Ectodermal cell (in vitro differentiated cells): ENCODE measurements around the gene FBXO31.

Experiments
- H3K27ac ChIP-seq: 2 replicates; pipeline ENCODE4 v1.7.0; 2013; ENCODE audit warnings: mild to moderate bottlenecking, low read depth, low read length; ENCODE audit not compliant: insufficient read depth, poor library complexity, severe bottlenecking
- H3K27me3 ChIP-seq: 2 replicates; pipeline ENCODE4 v1.7.0; 2013; ENCODE audit warnings: mild to moderate bottlenecking, low read length; ENCODE audit not compliant: insufficient read depth, control insufficient read depth, poor library complexity, severe bottlenecking
- H3K36me3 ChIP-seq: one replicate; pipeline ENCODE4 v1.7.0; 2013; ENCODE audit warnings: low read length; ENCODE audit not compliant: control insufficient read depth, insufficient read depth
- H3K4me1 ChIP-seq: one replicate; pipeline ENCODE4 v1.7.0; 2013; ENCODE audit warnings: low read length; ENCODE audit not compliant: control insufficient read depth, insufficient read depth
- H3K4me3 ChIP-seq: 2 replicates; pipeline ENCODE4 v1.7.0; 2013; ENCODE audit warnings: low read depth, low read length, control low read depth; ENCODE audit not compliant: insufficient read depth
- H3K9me3 ChIP-seq: 2 replicates; pipeline ENCODE4 v1.7.0; 2013; ENCODE audit warnings: mild to moderate bottlenecking, low read length, moderate library complexity; ENCODE audit not compliant: control insufficient read depth
- WGBS, 2 experiments: methylation state at CpG; one replicate each; pipeline ENCODE4 v1.1.7; 2013; ENCODE audit warnings: missing lambda C conversion rate in 2 of 2; 5-methylcytosine and 5-hydroxymethylcytosine counted together

FBXO31 gene

GRCh38 chr16:87411375-87412271 is 28.0 kb upstream of the FBXO31 start:
- peaks cover 19% of the 10 kb centered on the region for H3K36me3 ChIP-seq
- H3K27me3 ChIP-seq = no peaks in the 10 kb centered on the region
- no peaks in the 10 kb centered on the region for H3K4me1 ChIP-seq
- H3K4me3 ChIP-seq = no peak overlapping the region
- WGBS, 2 experiments = 96 to 97% methylated on average over 49 of the region's 49 CpGs
- H3K9me3 ChIP-seq = no peaks in the 10 kb centered on the region
- H3K27ac ChIP-seq = no peak overlapping the region

DNA sequence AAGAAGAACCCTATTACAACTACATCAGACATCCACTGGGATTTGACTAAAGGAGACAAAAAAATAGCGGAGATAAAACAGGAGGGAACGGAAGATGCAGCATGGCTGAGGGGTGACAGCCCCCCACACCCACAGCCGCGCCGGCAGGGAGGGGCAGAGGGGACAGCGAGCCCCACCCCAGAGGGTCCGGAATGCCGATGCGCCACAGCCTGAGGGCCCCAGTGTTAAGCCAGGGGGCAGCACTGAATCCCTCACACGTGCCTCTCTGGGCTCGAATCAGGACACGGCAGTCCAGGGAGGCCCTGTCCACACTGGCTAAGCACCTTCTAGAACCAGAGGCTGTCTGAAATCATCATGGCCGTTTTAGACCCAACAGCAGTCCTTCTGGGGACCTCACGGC is 27.4 kb upstream of the FBXO31 start:
- no peak overlapping the region for H3K4me3 ChIP-seq
- H3K36me3 ChIP-seq = peaks cover 22% of the 10 kb centered on the region
- H3K4me1 ChIP-seq = no peaks in the 10 kb centered on the region
- H3K9me3 ChIP-seq = no peaks in the 10 kb centered on the region
- H3K27ac ChIP-seq = no peak overlapping the region
- 90 to 93% methylated on average over 14 of the region's 14 CpGs for WGBS, 2 experiments
- no peaks in the 10 kb centered on the region for H3K27me3 ChIP-seq

DNA sequence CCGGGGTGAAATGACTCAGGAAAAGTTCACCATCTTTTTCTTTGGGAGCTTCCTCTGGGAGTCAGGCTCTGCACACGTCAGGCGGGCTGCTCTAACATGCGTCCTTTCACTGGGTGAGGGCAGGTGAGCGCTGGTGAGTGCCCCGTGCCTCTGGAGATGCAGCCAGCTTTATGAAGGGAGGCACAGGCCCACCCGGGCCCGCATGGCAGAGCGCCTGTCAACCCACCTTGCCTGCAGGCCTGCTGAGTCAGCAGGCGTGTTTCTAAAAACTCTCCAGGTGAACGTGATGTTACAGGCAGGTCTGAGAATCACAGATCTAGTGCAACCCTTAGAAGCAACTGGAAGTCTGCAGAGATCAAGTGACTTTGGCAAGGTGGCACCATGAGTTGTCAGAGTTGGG is 27.0 kb upstream of the FBXO31 start:
- 95 to 97% methylated on average over 11 of the region's 11 CpGs for WGBS, 2 experiments
- no peaks in the 10 kb centered on the region for H3K4me1 ChIP-seq
- no peak overlapping the region for H3K27ac ChIP-seq
- H3K36me3 ChIP-seq = peaks cover 24% of the 10 kb centered on the region
- no peaks in the 10 kb centered on the region for H3K27me3 ChIP-seq
- no peak overlapping the region for H3K4me3 ChIP-seq
- H3K9me3 ChIP-seq = no peaks in the 10 kb centered on the region

DNA sequence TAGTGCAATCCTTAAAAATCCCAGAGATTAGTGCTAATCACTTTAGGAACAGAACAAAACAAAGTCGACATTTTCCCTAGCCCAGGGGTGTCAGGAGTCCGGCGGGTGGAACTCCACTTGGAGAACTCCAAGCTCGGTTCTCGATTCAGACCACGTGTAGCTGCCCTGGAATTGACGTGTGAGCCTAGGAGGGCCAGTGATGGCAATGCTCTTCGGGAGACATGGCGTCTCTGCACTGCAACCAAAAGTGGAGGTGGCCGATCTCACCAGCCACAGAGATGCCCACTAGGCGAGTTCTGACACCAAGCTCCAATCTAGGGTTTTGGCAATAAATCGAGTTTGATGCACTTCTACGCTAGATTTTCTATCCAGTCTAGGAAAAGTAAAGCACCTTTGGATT is 26.2 kb upstream of the FBXO31 start:
- Histone ChIP-seq H3K4me3 (no peak overlapping the region), H3K27ac (no peak overlapping the region), H3K9me3 (no peaks in the 10 kb centered on the region), H3K4me1 (no peaks in the 10 kb centered on the region), H3K27me3 (no peaks in the 10 kb centered on the region), H3K36me3 (peaks cover 32% of the 10 kb centered on the region)
- 96 to 97% methylated on average over 13 of the region's 13 CpGs for WGBS, 2 experiments

- no peak overlapping the region for H3K27ac ChIP-seq
- WGBS, 2 experiments = 94 to 96% methylated on average over 13 of the region's 13 CpGs
- peaks cover 29% of the 10 kb centered on the region for H3K36me3 ChIP-seq
Observed at GRCh38 chr16:87409153-87409552, 25.6 kb upstream of the FBXO31 start.

GRCh38 chr16:87407511-87408112 is 24.0 kb upstream of the FBXO31 start:
- Histone ChIP-seq H3K27ac (no peak overlapping the region), H3K9me3 (no peaks in the 10 kb centered on the region), H3K36me3 (peaks cover 32% of the 10 kb centered on the region), H3K4me3 (no peak overlapping the region), H3K4me1 (no peaks in the 10 kb centered on the region), H3K27me3 (no peaks in the 10 kb centered on the region)
- WGBS, 2 experiments = 95 to 97% methylated on average over 26 of the region's 26 CpGs

More at GRCh38 chr16:87409153-87409552, 25.6 kb upstream of the FBXO31 start:
- Histone ChIP-seq H3K27me3 (no peaks in the 10 kb centered on the region), H3K9me3 (no peaks in the 10 kb centered on the region), H3K4me1 (no peaks in the 10 kb centered on the region), H3K4me3 (no peak overlapping the region)

DNA sequence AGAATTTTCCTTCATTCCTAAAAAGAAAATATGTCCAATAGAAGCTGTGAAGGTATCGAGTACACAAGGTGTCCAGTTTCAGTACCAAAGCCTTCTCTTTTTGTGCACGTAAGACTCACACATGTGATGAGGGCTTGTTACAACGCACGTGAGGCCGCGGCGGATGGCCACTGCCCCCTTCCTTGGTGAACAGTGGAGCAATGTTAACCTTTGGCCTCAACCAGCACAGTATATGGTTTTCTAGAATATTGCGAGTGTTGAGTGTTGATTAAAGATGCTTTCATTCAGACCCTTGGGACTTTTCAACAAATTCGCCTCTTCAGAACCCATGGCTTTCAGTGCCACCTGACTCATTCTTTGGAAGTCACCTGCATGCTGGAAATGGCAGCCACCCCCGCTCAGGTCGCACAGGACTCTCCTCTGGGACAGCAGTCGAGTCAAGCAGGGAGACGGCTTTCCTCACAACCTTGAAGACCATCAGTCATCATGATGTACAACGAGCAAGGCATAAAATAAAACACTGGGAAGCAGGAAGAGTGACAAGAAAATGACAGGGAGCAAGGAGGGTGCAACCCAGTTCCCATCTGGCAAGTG is 23.0 kb upstream of the FBXO31 start:
- peaks cover 24% of the 10 kb centered on the region for H3K36me3 ChIP-seq
- no peak overlapping the region for H3K27ac ChIP-seq
- H3K4me1 ChIP-seq = no peaks in the 10 kb centered on the region
- H3K9me3 ChIP-seq = no peaks in the 10 kb centered on the region
- 96% methylated on average over 14 of the region's 14 CpGs for WGBS, 2 experiments
- H3K27me3 ChIP-seq = no peaks in the 10 kb centered on the region
- no peak overlapping the region for H3K4me3 ChIP-seq

DNA sequence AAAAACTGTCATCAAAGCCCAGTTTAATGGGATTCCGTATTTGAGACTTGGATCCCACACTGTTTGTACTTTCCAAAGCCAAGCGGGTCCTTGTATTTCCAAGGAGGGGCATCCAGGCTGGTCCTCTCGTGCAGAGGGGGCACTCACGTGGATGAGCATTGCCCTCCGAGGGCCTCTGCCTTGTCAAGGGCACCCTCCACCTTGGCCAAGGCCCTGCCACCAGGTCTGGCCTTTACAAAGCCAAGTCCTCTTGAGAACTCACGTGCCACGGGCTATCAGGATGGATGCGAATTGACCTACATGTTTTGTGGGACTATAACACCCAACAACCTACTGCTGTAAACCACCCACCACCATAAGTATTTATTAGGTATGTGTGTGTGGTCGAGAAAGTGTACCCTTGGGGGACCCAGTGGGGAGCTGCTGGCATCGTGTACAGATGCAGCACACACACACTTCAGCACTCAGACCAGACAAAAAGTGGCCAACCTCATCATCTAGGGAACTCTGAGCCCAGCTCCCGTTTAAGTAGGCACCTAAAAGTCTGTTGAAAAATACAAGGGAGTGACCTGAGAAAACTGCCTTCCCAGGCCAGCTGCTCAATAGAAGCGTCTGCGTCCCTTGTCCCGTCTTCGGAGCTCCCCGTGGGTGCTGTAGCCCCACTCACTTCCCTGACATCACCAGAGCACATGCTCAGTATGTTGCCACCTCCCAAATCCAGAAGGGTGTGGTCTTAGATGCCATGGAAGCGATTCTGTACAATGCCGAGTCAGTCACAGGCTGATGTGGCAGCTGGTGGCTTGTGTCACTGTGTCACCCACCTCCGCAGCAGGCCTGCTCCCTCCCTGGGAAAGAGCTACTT is 21.4 kb upstream of the FBXO31 start:
- H3K4me3 ChIP-seq = no peak overlapping the region
- H3K9me3 ChIP-seq = no peaks in the 10 kb centered on the region
- 95 to 96% methylated on average over 18 of the region's 19 CpGs for WGBS, 2 experiments
- no peaks in the 10 kb centered on the region for H3K27me3 ChIP-seq
- no peaks in the 10 kb centered on the region for H3K4me1 ChIP-seq
- H3K27ac ChIP-seq = no peak overlapping the region
- peaks cover 24% of the 10 kb centered on the region for H3K36me3 ChIP-seq

GRCh38 chr16:87395181-87395842 is 11.7 kb upstream of the FBXO31 start:
- 91 to 95% methylated on average over 6 to 7 of the region's 7 CpGs for WGBS, 2 experiments
- Histone ChIP-seq H3K36me3 (peaks cover 9% of the 10 kb centered on the region), H3K9me3 (no peaks in the 10 kb centered on the region), H3K4me3 (no peak overlapping the region), H3K4me1 (peaks cover 8% of the 10 kb centered on the region), H3K27me3 (no peaks in the 10 kb centered on the region), H3K27ac (no peak overlapping the region)
